ENCODE results near the gene PHC2. TPM values are rescaled to one million over a fixed set of nuclear protein-coding genes. Genes with fewer than 3 reads are reported as not detected.

The PHC2 gene
- polyA plus RNA-seq, 1 donor from 2014 or later, result 171 TPM

- H3K9me2 ChIP-seq (ENCODE audit: insufficient read depth, low read length), result no peaks in the 10 kb centered on the region
- H3K27ac ChIP-seq (ENCODE audit: low read length), result no peak overlapping the region
- H4K20me1 ChIP-seq (ENCODE audit: insufficient read depth), result peaks cover 34% of the 10 kb centered on the region
- H3K9me3 ChIP-seq (ENCODE audit: low read length), result no peaks in the 10 kb centered on the region
- H3K27me3 ChIP-seq (ENCODE audit: insufficient read depth, low read depth, low read length), result no peaks in the 10 kb centered on the region
- no peak for TF ChIP-seq REST (IDR thresholded peaks at IDR 0.05; ENCODE audit: borderline replicate concordance)
- TF ChIP-seq POLR2AphosphoS5 (IDR thresholded peaks at IDR 0.05), result peak; percentile 8
- no peak for TF ChIP-seq MXI1 (conservative IDR thresholded peaks at IDR 0.05; ENCODE audit: poor library complexity, severe bottlenecking)
- no peak for TF ChIP-seq EZH2 (IDR thresholded peaks at IDR 0.05; ENCODE audit: borderline replicate concordance, insufficient read depth, low read length, poor library complexity, severe bottlenecking)
- no peak for TF ChIP-seq SMC3 (conservative IDR thresholded peaks at IDR 0.05; ENCODE audit: poor library complexity)
- H3K4me2 ChIP-seq (ENCODE audit: low read length), result no peak overlapping the region
- H3K79me2 ChIP-seq (replicated peaks; ENCODE audit: insufficient read depth, low read length), result peaks cover 41% of the 10 kb centered on the region
- H2AFZ ChIP-seq (ENCODE audit: low read depth, low read length), result no peak overlapping the region
- H3K9ac ChIP-seq (ENCODE audit: low read length), result no peak overlapping the region
- peaks cover 48% of the 10 kb centered on the region for H3K36me3 ChIP-seq (ENCODE audit: insufficient read depth, low read length)
- no peaks in the 10 kb centered on the region for H3F3A ChIP-seq (ENCODE audit: insufficient read depth, low read length, poor library complexity, severe bottlenecking)
- no peak overlapping the region for H3K4me3 ChIP-seq (ENCODE audit: low read length)
Measured at GRCh38 chr1:33330361-33330890, 100.5 kb downstream of the PHC2 start.

- H4K20me1 ChIP-seq (ENCODE audit: insufficient read depth), result peaks cover 34% of the 10 kb centered on the region
- H3F3A ChIP-seq (ENCODE audit: insufficient read depth, low read length, poor library complexity, severe bottlenecking), result no peaks in the 10 kb centered on the region
- TF ChIP-seq RAD21 (conservative IDR thresholded peaks at IDR 0.05), result no peak
- TF ChIP-seq POLR2AphosphoS5 (IDR thresholded peaks at IDR 0.05), result peak; percentile 6
- no peak for TF ChIP-seq MXI1 (conservative IDR thresholded peaks at IDR 0.05; ENCODE audit: poor library complexity, severe bottlenecking)
- no peak overlapping the region for H3K27ac ChIP-seq (ENCODE audit: low read length)
- no peaks in the 10 kb centered on the region for H3K9me2 ChIP-seq (ENCODE audit: insufficient read depth, low read length)
- H3K9ac ChIP-seq (ENCODE audit: low read length), result no peak overlapping the region
- H3K9me3 ChIP-seq (ENCODE audit: low read length), result no peaks in the 10 kb centered on the region
- no peak overlapping the region for H2AFZ ChIP-seq (ENCODE audit: low read depth, low read length)
- peaks cover 34% of the 10 kb centered on the region for H3K79me2 ChIP-seq (replicated peaks; ENCODE audit: insufficient read depth, low read length)
- no peak overlapping the region for H3K4me3 ChIP-seq (ENCODE audit: low read length)
- H3K27me3 ChIP-seq (ENCODE audit: insufficient read depth, low read depth, low read length), result no peaks in the 10 kb centered on the region
- no peak overlapping the region for H3K4me2 ChIP-seq (ENCODE audit: low read length)
- H3K36me3 ChIP-seq (ENCODE audit: insufficient read depth, low read length), result peaks cover 53% of the 10 kb centered on the region
Measured at GRCh38 chr1:33329600-33330305, 101.1 kb downstream of the PHC2 start.

- Histone ChIP-seq H3F3A (ENCODE audit: insufficient read depth, low read length, poor library complexity, severe bottlenecking) (no peaks in the 10 kb centered on the region), H3K27me3 (ENCODE audit: insufficient read depth, low read depth, low read length) (no peaks in the 10 kb centered on the region), H3K36me3 (ENCODE audit: insufficient read depth, low read length) (peaks cover 55% of the 10 kb centered on the region), H3K4me2 (ENCODE audit: low read length) (no peak overlapping the region), H3K9me3 (ENCODE audit: low read length) (no peaks in the 10 kb centered on the region), H3K27ac (ENCODE audit: low read length) (no peak overlapping the region), H3K79me2 (replicated peaks; ENCODE audit: insufficient read depth, low read length) (peaks cover 24% of the 10 kb centered on the region), H3K9me2 (ENCODE audit: insufficient read depth, low read length) (no peaks in the 10 kb centered on the region), H4K20me1 (ENCODE audit: insufficient read depth) (peaks cover 25% of the 10 kb centered on the region), H2AFZ (ENCODE audit: low read depth, low read length) (no peak overlapping the region), H3K4me3 (ENCODE audit: low read length) (no peak overlapping the region), H3K9ac (ENCODE audit: low read length) (no peak overlapping the region)
- TF ChIP-seq SMC3 (conservative IDR thresholded peaks at IDR 0.05; ENCODE audit: poor library complexity), result no peak
- TF ChIP-seq CTCF (IDR thresholded peaks at IDR 0.05; ENCODE audit: poor library complexity, severe bottlenecking), result no peak
- TF ChIP-seq RAD21 (conservative IDR thresholded peaks at IDR 0.05), result no peak
- no peak for TF ChIP-seq REST (IDR thresholded peaks at IDR 0.05; ENCODE audit: borderline replicate concordance)
- TF ChIP-seq MXI1 (conservative IDR thresholded peaks at IDR 0.05; ENCODE audit: poor library complexity, severe bottlenecking), result no peak
- TF ChIP-seq POLR2AphosphoS5 (IDR thresholded peaks at IDR 0.05), result no peak
- no peak for TF ChIP-seq EZH2 (IDR thresholded peaks at IDR 0.05; ENCODE audit: borderline replicate concordance, insufficient read depth, low read length, poor library complexity, severe bottlenecking)
- no peak for TF ChIP-seq TAF1 (IDR thresholded peaks at IDR 0.05; ENCODE audit: low read depth)
- TF ChIP-seq EP300 (conservative IDR thresholded peaks at IDR 0.05; ENCODE audit: poor library complexity, severe bottlenecking), result no peak
Measured at GRCh38 chr1:33328817-33329216, 102.1 kb downstream of the PHC2 start.

Measured in neural cell (in vitro differentiated cells).